ENCODE measurements around the gene TBC1D20. TPM values are rescaled to one million over a fixed set of nuclear protein-coding genes. Genes with fewer than 3 reads are reported as not detected.

TBC1D20 gene
- total and polyA plus RNA-seq, 5 donors: 13.6 to 26.5 (median 25.2) TPM

Other genes starting within 250 kb of the TBC1D20 start
- gene DEFB129, start 235.3 kb downstream of the TBC1D20 start, total RNA-seq: not detected
- gene DEFB129, start 235.3 kb downstream of the TBC1D20 start, polyA plus RNA-seq: not detected
- gene DEFB132, start 204.8 kb downstream of the TBC1D20 start, total RNA-seq: not detected
- not detected for gene DEFB132, start 204.8 kb downstream of the TBC1D20 start, polyA plus RNA-seq
- 1 to 10 TPM; 4.8 to 9.1 (median 6.9) TPM for gene C20orf96, start 171.8 kb downstream of the TBC1D20 start, total RNA-seq
- gene C20orf96, start 171.8 kb downstream of the TBC1D20 start, polyA plus RNA-seq: 4.2 TPM
- gene ZCCHC3, start 165.0 kb downstream of the TBC1D20 start, total RNA-seq: 10 to 100 TPM; 13.0 to 14.3 (median 13.9) TPM
- gene ZCCHC3, start 165.0 kb downstream of the TBC1D20 start, polyA plus RNA-seq: 10.5 TPM
- gene SOX12, start 137.0 kb downstream of the TBC1D20 start, total RNA-seq: 10 to 100 TPM in 3 of 4 donors, 1 to 10 TPM in 1; 7.4 to 13.7 (median 11.8) TPM
- 5.1 TPM for gene SOX12, start 137.0 kb downstream of the TBC1D20 start, polyA plus RNA-seq
- gene NRSN2, start 115.4 kb downstream of the TBC1D20 start, total RNA-seq: 10 to 100 TPM; 24.5 to 30.9 (median 24.8) TPM
- gene NRSN2, start 115.4 kb downstream of the TBC1D20 start, polyA plus RNA-seq: 26.6 TPM
- 1 to 10 TPM in 1 of 4 donors, under 1 TPM in 3; 0.49 to 2.1 (median 0.66) TPM for gene TRIB3, start 81.8 kb downstream of the TBC1D20 start, total RNA-seq
- 1.0 TPM for gene TRIB3, start 81.8 kb downstream of the TBC1D20 start, polyA plus RNA-seq
- gene RBCK1, start 54.2 kb downstream of the TBC1D20 start, total RNA-seq: 10 to 100 TPM; 42.1 to 52.4 (median 45.9) TPM
- gene RBCK1, start 54.2 kb downstream of the TBC1D20 start, polyA plus RNA-seq: 48.0 TPM
- 100 to 1,000 TPM; 105 to 118 (median 109) TPM for gene CSNK2A1, start 81.3 kb upstream of the TBC1D20 start, total RNA-seq
- 36.8 TPM for gene CSNK2A1, start 81.3 kb upstream of the TBC1D20 start, polyA plus RNA-seq
- gene TCF15, start 147.8 kb upstream of the TBC1D20 start, total RNA-seq: 1 to 10 TPM; 4.0 to 9.3 (median 7.8) TPM
- gene TCF15, start 147.8 kb upstream of the TBC1D20 start, polyA plus RNA-seq: 7.4 TPM
- 10 to 100 TPM; 41.0 to 50.2 (median 44.1) TPM for gene SRXN1, start 190.7 kb upstream of the TBC1D20 start, total RNA-seq
- gene SRXN1, start 190.7 kb upstream of the TBC1D20 start, polyA plus RNA-seq: 23.9 TPM
- gene SCRT2, start 213.3 kb upstream of the TBC1D20 start, total RNA-seq: not detected
- not detected for gene SCRT2, start 213.3 kb upstream of the TBC1D20 start, polyA plus RNA-seq

All from right cardiac atrium (tissue), 5 donors.